ENCODE measurements around the gene PLEKHA7.

Gene PLEKHA7

DNA sequence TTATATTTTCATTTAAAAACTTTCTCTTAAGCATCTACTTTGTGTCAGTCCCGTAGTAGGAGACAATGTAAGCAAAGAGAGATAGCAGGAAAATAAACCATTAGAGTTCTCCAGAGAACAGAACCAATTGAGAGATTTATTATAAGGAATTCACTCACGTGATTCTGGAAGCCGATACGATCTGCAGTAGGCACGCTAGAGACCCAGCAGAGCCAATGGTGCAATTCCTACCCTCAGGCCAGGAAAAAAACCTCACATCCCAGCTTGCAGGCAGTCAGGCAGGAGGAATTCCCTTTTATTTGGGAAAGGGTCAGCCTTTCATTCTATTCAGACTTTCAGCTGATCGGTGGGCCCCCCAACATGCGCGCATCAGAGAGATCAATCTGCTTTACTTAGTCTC is 7.3 kb upstream of the PLEKHA7 start:
- Histone ChIP-seq H3K27me3 (ENCODE audit: insufficient read depth, poor library complexity, severe bottlenecking) (peaks cover 7% of the 10 kb centered on the region), H3K27ac (replicated peaks) (no peak overlapping the region), H3K4me3 (replicated peaks; ENCODE audit: insufficient read depth, low read length) (no peak overlapping the region)
- DNase-seq (ENCODE audit: low read depth in 1 of 2, low spot score in 1 of 2) = no peak
- TF ChIP-seq REST (IDR thresholded peaks at IDR 0.05; ENCODE audit: insufficient replicate concordance, low read depth) (no peak), POLR2AphosphoS5 (IDR thresholded peaks at IDR 0.05; ENCODE audit: low read depth) (no peak), SPI1 (IDR thresholded peaks at IDR 0.05; ENCODE audit: borderline replicate concordance, low read depth) (no peak), GABPA (IDR thresholded peaks at IDR 0.05; ENCODE audit: low read depth) (no peak)
- TF ChIP-seq, protein P1, sequence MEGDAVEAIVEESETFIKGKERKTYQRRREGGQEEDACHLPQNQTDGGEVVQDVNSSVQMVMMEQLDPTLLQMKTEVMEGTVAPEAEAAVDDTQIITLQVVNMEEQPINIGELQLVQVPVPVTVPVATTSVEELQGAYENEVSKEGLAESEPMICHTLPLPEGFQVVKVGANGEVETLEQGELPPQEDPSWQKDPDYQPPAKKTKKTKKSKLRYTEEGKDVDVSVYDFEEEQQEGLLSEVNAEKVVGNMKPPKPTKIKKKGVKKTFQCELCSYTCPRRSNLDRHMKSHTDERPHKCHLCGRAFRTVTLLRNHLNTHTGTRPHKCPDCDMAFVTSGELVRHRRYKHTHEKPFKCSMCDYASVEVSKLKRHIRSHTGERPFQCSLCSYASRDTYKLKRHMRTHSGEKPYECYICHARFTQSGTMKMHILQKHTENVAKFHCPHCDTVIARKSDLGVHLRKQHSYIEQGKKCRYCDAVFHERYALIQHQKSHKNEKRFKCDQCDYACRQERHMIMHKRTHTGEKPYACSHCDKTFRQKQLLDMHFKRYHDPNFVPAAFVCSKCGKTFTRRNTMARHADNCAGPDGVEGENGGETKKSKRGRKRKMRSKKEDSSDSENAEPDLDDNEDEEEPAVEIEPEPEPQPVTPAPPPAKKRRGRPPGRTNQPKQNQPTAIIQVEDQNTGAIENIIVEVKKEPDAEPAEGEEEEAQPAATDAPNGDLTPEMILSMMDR (IDR thresholded peaks at IDR 0.05; ENCODE audit: insufficient read depth, low read length) = no peak

DNA sequence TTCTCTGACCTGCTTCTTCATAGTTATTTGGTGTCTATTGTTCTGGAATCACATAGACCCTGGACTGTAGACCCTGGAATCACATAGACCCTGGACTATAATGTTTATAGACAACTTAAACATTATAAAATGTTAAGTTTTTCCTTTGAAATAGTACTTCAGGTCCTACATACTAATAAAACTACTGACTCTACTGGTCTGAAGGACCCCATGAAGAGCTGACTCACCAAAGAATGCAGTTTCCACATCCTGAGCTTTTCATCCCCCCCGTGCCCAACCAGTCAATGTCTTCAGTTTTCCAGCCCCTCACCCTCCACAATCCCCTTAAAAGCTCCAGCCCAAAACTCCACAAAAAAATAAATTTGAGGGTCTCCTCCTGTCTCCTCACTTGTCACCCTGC is 6.6 kb upstream of the PLEKHA7 start:
- Histone ChIP-seq H3K27me3 (ENCODE audit: insufficient read depth, poor library complexity, severe bottlenecking) (peaks cover 13% of the 10 kb centered on the region), H3K4me3 (replicated peaks; ENCODE audit: insufficient read depth, low read length) (no peak overlapping the region), H3K27ac (replicated peaks) (no peak overlapping the region)
- DNase-seq (ENCODE audit: low read depth in 1 of 2, low spot score in 1 of 2) = no peak
- TF ChIP-seq POLR2AphosphoS5 (IDR thresholded peaks at IDR 0.05; ENCODE audit: low read depth) = no peak
- no peak for TF ChIP-seq REST (IDR thresholded peaks at IDR 0.05; ENCODE audit: insufficient replicate concordance, low read depth)
- no peak for TF ChIP-seq GABPA (IDR thresholded peaks at IDR 0.05; ENCODE audit: low read depth)
- TF ChIP-seq, protein P1 (IDR thresholded peaks at IDR 0.05; ENCODE audit: insufficient read depth, low read length) = no peak
- TF ChIP-seq SPI1 (IDR thresholded peaks at IDR 0.05; ENCODE audit: borderline replicate concordance, low read depth) = no peak

DNA sequence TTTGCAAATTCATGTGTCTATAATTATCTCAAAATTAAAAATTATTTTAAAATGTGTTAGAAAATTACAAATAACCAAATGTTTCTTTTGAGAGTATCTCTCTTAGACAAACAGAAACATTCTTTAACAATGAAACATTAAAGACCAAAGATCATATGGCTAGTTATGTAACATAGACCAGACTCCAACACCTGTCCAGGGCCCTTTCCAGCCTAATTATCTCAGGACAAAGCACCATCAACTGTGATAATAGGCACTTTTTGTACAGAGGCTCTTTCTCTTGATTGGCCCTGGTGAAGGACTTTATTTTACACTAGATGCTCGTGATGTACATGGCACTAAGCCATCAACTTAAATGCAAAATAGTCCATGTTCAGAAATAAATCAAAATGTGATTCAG is 5.0 kb upstream of the PLEKHA7 start:
- no peak for DNase-seq (ENCODE audit: low read depth in 1 of 2, low spot score in 1 of 2)
- peaks cover 24% of the 10 kb centered on the region for H3K27me3 ChIP-seq (ENCODE audit: insufficient read depth, poor library complexity, severe bottlenecking)
- no peak overlapping the region for H3K4me3 ChIP-seq (replicated peaks; ENCODE audit: insufficient read depth, low read length)
- TF ChIP-seq POLR2AphosphoS5 (IDR thresholded peaks at IDR 0.05; ENCODE audit: low read depth) (no peak), REST (IDR thresholded peaks at IDR 0.05; ENCODE audit: insufficient replicate concordance, low read depth) (no peak), SPI1 (IDR thresholded peaks at IDR 0.05; ENCODE audit: borderline replicate concordance, low read depth) (no peak), GABPA (IDR thresholded peaks at IDR 0.05; ENCODE audit: low read depth) (no peak)
- TF ChIP-seq, protein P1 (IDR thresholded peaks at IDR 0.05; ENCODE audit: insufficient read depth, low read length) = no peak
- H3K27ac ChIP-seq (replicated peaks) = no peak overlapping the region
